WERI-Rb-1 (cell line): ENCODE measurements around the gene MEMO1.
"Not testable (repeated sequence)": the region's sequence is repeated elsewhere in the genome, so short reads cannot be mapped to it uniquely, and the experiment has no call there.

ENCODE experiments used
- DNase-seq: peaks from one replicate; pipeline ENCODE4 v3.0.0-alpha.2; 2020
- H3K27ac ChIP-seq: fragments of 250-450 bp; sonication (Bioruptor Pico); 2 replicates; pipeline ENCODE4 v1.5.1; 2020; ENCODE audit warnings: mild to moderate bottlenecking, moderate library complexity
- H3K27me3 ChIP-seq: fragments of 250-450 bp; sonication (Bioruptor Pico); 2 replicates; pipeline ENCODE4 v1.5.1; 2021; ENCODE audit warnings: mild to moderate bottlenecking, low read depth, moderate library complexity; ENCODE audit not compliant: insufficient read depth, severe bottlenecking
- H3K36me3 ChIP-seq: fragments of 250-450 bp; sonication (Bioruptor Pico); 2 replicates; pipeline ENCODE4 v1.5.1; 2020; ENCODE audit warnings: mild to moderate bottlenecking, moderate library complexity
- H3K4me3 ChIP-seq: 2 replicates; pipeline ENCODE4 v1.5.1; 2011; ENCODE audit warnings: low read depth, mild to moderate bottlenecking, control low read depth, low read length
- H3K9me3 ChIP-seq: fragments of 250-450 bp; sonication (Bioruptor Pico); 2 replicates; pipeline ENCODE4 v1.5.1; 2021; ENCODE audit warnings: mild to moderate bottlenecking, moderate library complexity; ENCODE audit not compliant: severe bottlenecking
- TF ChIP-seq, protein P1 (sequence below): IDR thresholded peaks from 2 replicates; pipeline ENCODE4 v1.5.1; 2011; ENCODE audit warnings: low read depth, mild to moderate bottlenecking, control low read depth, inconsistent platforms, low read length

MEMO1 gene

DNA sequence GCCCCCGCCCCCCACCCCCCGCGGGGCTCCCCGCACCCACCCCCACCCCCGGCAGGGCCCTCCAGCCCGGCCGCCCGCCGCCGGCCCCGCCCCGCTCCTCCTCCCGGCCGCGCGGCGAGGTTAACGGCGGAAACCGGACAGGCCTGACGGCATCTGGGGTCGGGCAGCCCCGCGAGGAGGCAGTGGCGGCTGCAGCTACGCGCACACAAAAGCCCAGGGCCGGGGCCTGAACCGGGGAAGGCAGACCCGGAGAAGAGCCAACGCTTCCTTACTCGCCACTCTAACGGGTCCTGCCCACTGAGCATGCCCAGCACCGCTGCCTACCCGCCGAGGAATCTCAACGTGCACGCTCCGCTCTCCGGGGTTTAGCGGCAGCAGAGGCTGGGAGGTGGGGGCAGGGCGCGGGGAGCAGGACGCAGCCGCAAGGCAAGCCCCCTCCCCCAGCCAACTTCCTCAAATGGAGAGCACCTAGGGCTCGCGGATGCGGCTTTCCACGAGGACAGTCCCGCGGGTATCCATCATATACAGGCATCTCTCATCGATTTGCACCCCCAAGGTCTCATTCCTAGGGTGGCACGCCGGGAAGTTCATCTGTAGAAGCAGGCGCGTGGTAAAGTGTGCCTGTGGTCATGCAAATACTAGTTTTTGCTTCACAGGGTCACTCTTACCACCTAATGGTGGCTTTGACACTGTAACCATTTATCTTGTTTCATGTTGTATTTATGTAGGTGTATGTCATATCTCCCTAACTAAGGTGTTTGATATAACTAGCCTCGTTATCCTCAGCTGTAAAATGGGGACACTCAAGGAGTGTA, at the start of gene MEMO1:
Gene MEMO1, minus strand, starts transcription at position 339 of the 815 bp plus-strand sequence. CDS start 761 bp downstream, outside the sequence.
- peak; percentile 99 for DNase-seq
- peak within 1 kb of the TSS; percentile 97 for H3K4me3 ChIP-seq
- no peaks in the 10 kb centered on the region for H3K27me3 ChIP-seq
- H3K36me3 ChIP-seq: peaks cover 1% of the 10 kb centered on the region
- H3K27ac ChIP-seq: peak within 1 kb of the TSS; percentile 98
- H3K9me3 ChIP-seq: no peaks in the 10 kb centered on the region
- TF ChIP-seq, protein P1, sequence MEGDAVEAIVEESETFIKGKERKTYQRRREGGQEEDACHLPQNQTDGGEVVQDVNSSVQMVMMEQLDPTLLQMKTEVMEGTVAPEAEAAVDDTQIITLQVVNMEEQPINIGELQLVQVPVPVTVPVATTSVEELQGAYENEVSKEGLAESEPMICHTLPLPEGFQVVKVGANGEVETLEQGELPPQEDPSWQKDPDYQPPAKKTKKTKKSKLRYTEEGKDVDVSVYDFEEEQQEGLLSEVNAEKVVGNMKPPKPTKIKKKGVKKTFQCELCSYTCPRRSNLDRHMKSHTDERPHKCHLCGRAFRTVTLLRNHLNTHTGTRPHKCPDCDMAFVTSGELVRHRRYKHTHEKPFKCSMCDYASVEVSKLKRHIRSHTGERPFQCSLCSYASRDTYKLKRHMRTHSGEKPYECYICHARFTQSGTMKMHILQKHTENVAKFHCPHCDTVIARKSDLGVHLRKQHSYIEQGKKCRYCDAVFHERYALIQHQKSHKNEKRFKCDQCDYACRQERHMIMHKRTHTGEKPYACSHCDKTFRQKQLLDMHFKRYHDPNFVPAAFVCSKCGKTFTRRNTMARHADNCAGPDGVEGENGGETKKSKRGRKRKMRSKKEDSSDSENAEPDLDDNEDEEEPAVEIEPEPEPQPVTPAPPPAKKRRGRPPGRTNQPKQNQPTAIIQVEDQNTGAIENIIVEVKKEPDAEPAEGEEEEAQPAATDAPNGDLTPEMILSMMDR: no peak

DNA sequence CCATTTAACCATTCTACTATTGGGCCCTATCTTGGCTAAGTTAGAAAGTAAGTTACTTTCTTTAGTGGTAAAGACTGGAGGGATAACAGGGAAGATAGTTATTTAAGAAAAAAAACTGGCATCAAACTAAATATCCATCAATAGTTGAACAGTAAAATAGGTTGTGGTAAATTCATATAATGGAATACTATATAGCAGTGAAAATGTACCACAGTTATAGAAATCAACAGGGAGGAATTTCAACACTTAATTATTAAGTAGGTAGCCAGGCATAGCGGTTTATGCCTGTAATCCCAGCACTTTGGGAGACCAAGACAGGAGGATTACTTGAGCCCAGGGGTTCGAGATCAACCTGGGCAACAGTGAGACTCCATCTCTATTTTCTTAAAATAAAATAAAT, 49.5 kb upstream of the MEMO1 start:
- Histone ChIP-seq H3K27ac (no peak overlapping the region), H3K9me3 (no peaks in the 10 kb centered on the region), H3K36me3 (peaks cover 1% of the 10 kb centered on the region; the same call in 1 of the 2 replicates), H3K27me3 (no peaks in the 10 kb centered on the region), H3K4me3 (no peak overlapping the region)
- no peak for DNase-seq
- TF ChIP-seq, protein P1: no peak

DNA sequence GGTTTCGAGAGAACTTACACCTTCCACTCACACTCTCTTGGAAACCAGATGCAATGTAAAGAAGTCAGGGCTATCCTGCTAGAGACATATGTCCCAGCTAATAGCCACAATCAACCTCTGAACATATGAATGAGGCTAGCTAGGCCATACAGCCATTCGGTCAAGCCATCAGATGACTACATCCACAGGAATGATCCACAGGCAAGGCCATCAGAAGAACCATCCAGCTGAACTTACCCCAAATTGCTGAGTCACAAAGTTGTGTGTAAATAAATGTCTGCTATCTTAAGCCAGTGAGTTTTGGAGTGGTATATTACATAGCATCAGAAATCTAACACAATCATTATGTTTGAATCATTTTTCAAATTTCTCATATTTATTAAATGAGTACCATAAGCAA, 47.3 kb upstream of the MEMO1 start:
- H3K4me3 ChIP-seq: no peak overlapping the region
- TF ChIP-seq, protein P1: no peak
- H3K9me3 ChIP-seq: no peaks in the 10 kb centered on the region
- H3K27me3 ChIP-seq: no peaks in the 10 kb centered on the region
- no peak overlapping the region for H3K27ac ChIP-seq
- H3K36me3 ChIP-seq: no peaks in the 10 kb centered on the region
- DNase-seq: no peak

DNA sequence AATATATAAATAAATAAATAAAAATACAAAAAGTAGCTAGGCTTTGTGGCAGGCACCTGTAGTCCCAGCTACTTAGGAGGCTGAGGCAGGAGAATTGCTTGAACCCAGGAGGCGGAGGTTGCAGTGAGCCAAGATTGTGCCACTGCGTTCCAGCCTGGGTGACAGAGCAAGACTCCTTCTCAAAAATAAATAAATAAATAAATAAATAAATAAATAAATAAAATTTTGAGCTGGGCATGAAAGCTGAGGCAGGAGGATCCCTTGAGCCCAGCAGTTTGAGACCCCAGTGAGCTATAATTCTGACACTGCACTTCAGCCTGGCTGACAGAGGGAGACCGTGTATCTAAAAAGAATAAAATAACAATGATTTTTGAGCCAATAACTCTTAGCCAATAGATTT, 43.8 kb upstream of the MEMO1 start:
- not testable (repeated sequence) for H3K27ac ChIP-seq, H3K9me3 ChIP-seq, DNase-seq, H3K4me3 ChIP-seq, H3K36me3 ChIP-seq, H3K27me3 ChIP-seq

DNA sequence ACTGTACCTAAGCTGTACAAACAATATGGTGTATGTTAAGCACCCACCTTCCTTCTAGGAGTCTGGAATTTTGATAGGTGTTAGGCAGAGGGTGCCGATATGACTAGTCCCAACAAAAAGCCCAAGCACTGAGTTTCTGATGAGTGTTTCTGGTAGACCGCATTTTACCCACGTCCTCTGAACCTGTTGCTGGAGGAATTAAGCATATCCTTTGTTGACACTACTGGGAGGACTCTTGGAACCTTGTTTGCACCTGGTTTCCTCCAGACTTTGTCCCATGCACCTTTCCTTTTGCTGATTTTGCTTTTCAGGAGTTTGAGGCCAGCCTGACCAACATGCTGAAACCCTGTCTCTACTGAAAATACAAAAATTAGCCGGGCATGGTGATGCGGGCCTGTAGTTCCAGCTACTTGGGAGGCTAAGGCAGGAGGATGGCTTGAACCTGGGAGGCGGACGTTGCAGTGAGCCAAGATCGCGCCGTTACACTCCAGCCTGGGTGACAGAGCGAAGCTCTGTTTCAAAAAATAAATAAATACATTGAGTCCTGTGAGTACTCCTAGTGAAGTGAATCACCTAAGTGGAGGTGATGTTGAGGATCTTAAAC, 41.1 kb upstream of the MEMO1 start:
- no peak for DNase-seq
- no peaks in the 10 kb centered on the region for H3K9me3 ChIP-seq
- H3K27me3 ChIP-seq: no peaks in the 10 kb centered on the region
- no peak overlapping the region for H3K27ac ChIP-seq
- no peak overlapping the region for H3K4me3 ChIP-seq
- H3K36me3 ChIP-seq: no peaks in the 10 kb centered on the region
- TF ChIP-seq, protein P1: no peak

DNA sequence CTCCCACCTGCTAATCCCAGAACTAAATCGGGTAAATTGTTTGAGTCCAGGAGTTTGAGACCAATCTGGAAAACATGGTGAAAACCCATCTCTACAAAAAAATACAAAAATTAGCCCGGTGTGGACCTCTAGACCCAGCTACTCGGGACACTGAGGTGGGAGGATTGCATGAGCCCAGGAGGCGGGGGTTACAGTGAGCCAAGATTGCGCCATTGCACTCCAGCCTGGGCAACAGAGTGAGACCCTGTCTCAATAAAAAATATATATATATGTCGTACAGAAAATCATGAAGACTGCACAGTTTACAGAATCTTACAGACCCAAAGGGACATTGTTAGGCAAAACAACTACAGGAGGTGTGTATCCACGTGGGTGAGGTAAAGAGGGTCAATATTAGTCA, 32.8 kb upstream of the MEMO1 start:
- no peak for DNase-seq
- no peaks in the 10 kb centered on the region for H3K36me3 ChIP-seq
- no peak overlapping the region for H3K4me3 ChIP-seq
- TF ChIP-seq, protein P1: no peak
- no peaks in the 10 kb centered on the region for H3K27me3 ChIP-seq
- H3K27ac ChIP-seq: no peak overlapping the region
- H3K9me3 ChIP-seq: no peaks in the 10 kb centered on the region
